Measurements from ENCODE around the gene ERVK3-1. TPM values are rescaled to one million over a fixed set of nuclear protein-coding genes. Genes with fewer than 3 reads are reported as not detected.

Gene ERVK3-1
- total and polyA plus RNA-seq, 2 experiments from 2014 or later: 57.9 to 71.7 TPM

- H3K9me2 ChIP-seq (replicated peaks; ENCODE audit: insufficient read depth): no peaks in the 10 kb centered on the region
- peaks cover 9% of the 10 kb centered on the region for H3K4me1 ChIP-seq (ENCODE audit: insufficient read depth)
- no peaks in the 10 kb centered on the region for H3K27me3 ChIP-seq
- 78% methylated on average over 7 of the region's 7 CpGs for WGBS (ENCODE audit: low lambda C conversion rate, missing lambda C conversion rate)
- TF ChIP-seq EZH2 (IDR thresholded peaks at IDR 0.05; ENCODE audit: borderline replicate concordance) (no peak), CTCF (IDR thresholded peaks at IDR 0.05; ENCODE audit: poor library complexity) (no peak), EZH2phosphoT487 (IDR thresholded peaks at IDR 0.05; ENCODE audit: low read depth, severe bottlenecking, unreplicated experiment) (no peak)
- H3K36me3 ChIP-seq (replicated peaks; ENCODE audit: insufficient read depth, low read depth): no peaks in the 10 kb centered on the region
- no peaks in the 10 kb centered on the region for H3K9me3 ChIP-seq (ENCODE audit: low read depth)
- no peak overlapping the region for H3K4me3 ChIP-seq
- peak overlapping the region; percentile 79 for H3K27ac ChIP-seq
- no peak overlapping the region for H2AFZ ChIP-seq
- peak overlapping the region; percentile 75 for H3K4me2 ChIP-seq
- peaks cover 37% of the 10 kb centered on the region for H3K79me2 ChIP-seq
- no peak for DNase-seq (ENCODE audit: low spot score)
- no peaks in the 10 kb centered on the region for H4K20me1 ChIP-seq (ENCODE audit: insufficient read depth, poor library complexity, severe bottlenecking)
Observed at GRCh38 chr19:58304255-58304654, 922 bp upstream of the ERVK3-1 start.

- H3K4me1 ChIP-seq (ENCODE audit: insufficient read depth): peaks cover 9% of the 10 kb centered on the region
- H3K27me3 ChIP-seq: no peaks in the 10 kb centered on the region
- no peak for DNase-seq (ENCODE audit: low spot score)
- peak overlapping the region; percentile 73 for H2AFZ ChIP-seq
- H4K20me1 ChIP-seq (ENCODE audit: insufficient read depth, poor library complexity, severe bottlenecking): no peaks in the 10 kb centered on the region
- H3K9me2 ChIP-seq (replicated peaks; ENCODE audit: insufficient read depth): no peaks in the 10 kb centered on the region
- H3K9me3 ChIP-seq (ENCODE audit: low read depth): no peaks in the 10 kb centered on the region
- peak overlapping the region; percentile 34 for H3K4me3 ChIP-seq
- 13% methylated on average over 7 of the region's 7 CpGs for WGBS (ENCODE audit: low lambda C conversion rate, missing lambda C conversion rate)
- peak overlapping the region; percentile 79 for H3K27ac ChIP-seq
- TF ChIP-seq EZH2 (IDR thresholded peaks at IDR 0.05; ENCODE audit: borderline replicate concordance) (no peak), CTCF (IDR thresholded peaks at IDR 0.05; ENCODE audit: poor library complexity) (no peak), EZH2phosphoT487 (IDR thresholded peaks at IDR 0.05; ENCODE audit: low read depth, severe bottlenecking, unreplicated experiment) (no peak)
- H3K4me2 ChIP-seq: peak overlapping the region; percentile 75
- H3K79me2 ChIP-seq: peaks cover 39% of the 10 kb centered on the region
- H3K36me3 ChIP-seq (replicated peaks; ENCODE audit: insufficient read depth, low read depth): no peaks in the 10 kb centered on the region
Observed at GRCh38 chr19:58304748-58305064, 471 bp upstream of the ERVK3-1 start.

- no peak for TF ChIP-seq EZH2 (IDR thresholded peaks at IDR 0.05; ENCODE audit: borderline replicate concordance)
- TF ChIP-seq EZH2phosphoT487 (IDR thresholded peaks at IDR 0.05; ENCODE audit: low read depth, severe bottlenecking, unreplicated experiment): no peak
- TF ChIP-seq CTCF (IDR thresholded peaks at IDR 0.05; ENCODE audit: poor library complexity): no peak
- 65% methylated on average over 12 of the region's 12 CpGs for WGBS (ENCODE audit: low lambda C conversion rate, missing lambda C conversion rate)
- H3K27me3 ChIP-seq: no peaks in the 10 kb centered on the region
- H3K27ac ChIP-seq: peak overlapping the region; percentile 84
- H3K9me2 ChIP-seq (replicated peaks; ENCODE audit: insufficient read depth): no peaks in the 10 kb centered on the region
- peak overlapping the region; percentile 58 for H2AFZ ChIP-seq
- DNase-seq (ENCODE audit: low spot score): peak; percentile 25
- H3K79me2 ChIP-seq: peaks cover 42% of the 10 kb centered on the region
- H3K4me1 ChIP-seq (ENCODE audit: insufficient read depth): peaks cover 9% of the 10 kb centered on the region
- H3K4me2 ChIP-seq: peak overlapping the region; percentile 95
- peak overlapping the region; percentile 58 for H3K4me3 ChIP-seq
- no peaks in the 10 kb centered on the region for H4K20me1 ChIP-seq (ENCODE audit: insufficient read depth, poor library complexity, severe bottlenecking)
- no peaks in the 10 kb centered on the region for H3K36me3 ChIP-seq (replicated peaks; ENCODE audit: insufficient read depth, low read depth)
- H3K9me3 ChIP-seq (ENCODE audit: low read depth): no peaks in the 10 kb centered on the region
Observed at GRCh38 chr19:58305932-58306323, 751 bp downstream of the ERVK3-1 start.

- WGBS (ENCODE audit: low lambda C conversion rate, missing lambda C conversion rate): 95% methylated on average over 4 of the region's 4 CpGs
- H3K79me2 ChIP-seq: peaks cover 39% of the 10 kb centered on the region
Observed at GRCh38 chr19:58307736-58308135, 2.6 kb downstream of the ERVK3-1 start.

More at GRCh38 chr19:58307736-58308135, 2.6 kb downstream of the ERVK3-1 start:
- Histone ChIP-seq H2AFZ (no peak overlapping the region), H4K20me1 (ENCODE audit: insufficient read depth, poor library complexity, severe bottlenecking) (no peaks in the 10 kb centered on the region), H3K9me3 (ENCODE audit: low read depth) (no peaks in the 10 kb centered on the region), H3K4me2 (no peak overlapping the region), H3K4me3 (no peak overlapping the region), H3K27me3 (no peaks in the 10 kb centered on the region), H3K9me2 (replicated peaks; ENCODE audit: insufficient read depth) (no peaks in the 10 kb centered on the region), H3K27ac (no peak overlapping the region), H3K4me1 (ENCODE audit: insufficient read depth) (peaks cover 9% of the 10 kb centered on the region), H3K36me3 (replicated peaks; ENCODE audit: insufficient read depth, low read depth) (no peaks in the 10 kb centered on the region)
- no peak for DNase-seq (ENCODE audit: low spot score)
- TF ChIP-seq EZH2 (IDR thresholded peaks at IDR 0.05; ENCODE audit: borderline replicate concordance) (no peak), EZH2phosphoT487 (IDR thresholded peaks at IDR 0.05; ENCODE audit: low read depth, severe bottlenecking, unreplicated experiment) (no peak), CTCF (IDR thresholded peaks at IDR 0.05; ENCODE audit: poor library complexity) (no peak)
